ENCODE measurements around the gene ZNF81.
"Not testable (repeated sequence)": the region's sequence is repeated elsewhere in the genome, so short reads cannot be mapped to it uniquely, and the experiment has no call there.

Gene ZNF81

DNA sequence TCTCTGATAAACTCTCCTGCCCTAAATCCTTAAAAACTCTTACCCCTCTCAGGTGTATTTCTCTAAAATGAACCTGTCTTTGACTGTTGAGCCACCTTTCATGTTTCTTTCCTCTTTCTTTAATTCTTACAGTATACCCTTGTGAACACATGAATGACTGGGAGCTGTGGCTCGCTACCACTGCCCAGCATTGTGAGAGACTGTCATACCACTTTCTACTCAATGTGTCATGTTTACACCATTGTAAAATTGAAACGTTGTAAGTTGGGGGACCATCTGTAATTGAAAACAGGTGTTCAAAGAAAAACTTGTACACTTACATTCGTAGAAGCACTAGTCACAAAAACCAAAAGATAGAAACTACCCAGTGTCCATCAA, 100.2 kb downstream of the ZNF81 start:
- DNase-seq = no peak

DNA sequence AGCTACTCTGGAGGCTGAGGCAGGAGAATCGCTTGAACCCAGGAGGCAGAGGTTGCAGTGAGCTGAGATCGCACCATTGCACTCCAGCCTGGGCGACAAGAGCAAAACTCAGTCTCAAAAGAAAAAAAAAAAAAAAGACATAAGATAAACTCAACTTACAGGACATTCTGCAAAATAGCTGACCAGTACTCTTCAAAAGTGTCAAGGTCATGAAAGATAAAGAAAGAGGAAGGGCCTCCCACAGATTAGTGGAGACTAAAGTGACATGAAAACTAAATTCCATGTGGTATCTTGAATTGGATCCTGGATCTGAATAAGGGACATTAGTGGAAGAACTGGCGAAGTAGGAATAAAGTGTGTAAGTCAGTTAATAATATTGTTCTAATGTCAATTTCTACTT, 103.7 kb downstream of the ZNF81 start:
- DNase-seq = no peak

DNA sequence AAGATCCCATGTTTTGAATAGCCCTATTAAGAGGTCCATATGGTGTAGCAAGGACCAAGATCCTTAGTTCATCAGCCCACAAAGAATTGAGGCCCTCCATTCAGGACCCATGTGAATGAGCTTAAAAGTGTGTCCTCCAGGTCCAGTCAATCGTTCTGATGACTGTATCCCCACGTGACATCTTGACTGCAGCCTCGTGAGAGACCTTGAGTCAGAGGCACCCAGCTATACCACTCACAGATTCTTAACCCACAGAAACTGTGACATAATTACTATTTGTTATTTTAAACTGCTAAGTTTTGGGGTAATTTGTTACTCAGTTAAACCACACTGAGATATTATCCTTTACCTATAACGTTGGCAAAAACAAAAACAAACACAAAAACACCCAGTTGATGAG, 104.7 kb downstream of the ZNF81 start:
- no peak for DNase-seq

DNA sequence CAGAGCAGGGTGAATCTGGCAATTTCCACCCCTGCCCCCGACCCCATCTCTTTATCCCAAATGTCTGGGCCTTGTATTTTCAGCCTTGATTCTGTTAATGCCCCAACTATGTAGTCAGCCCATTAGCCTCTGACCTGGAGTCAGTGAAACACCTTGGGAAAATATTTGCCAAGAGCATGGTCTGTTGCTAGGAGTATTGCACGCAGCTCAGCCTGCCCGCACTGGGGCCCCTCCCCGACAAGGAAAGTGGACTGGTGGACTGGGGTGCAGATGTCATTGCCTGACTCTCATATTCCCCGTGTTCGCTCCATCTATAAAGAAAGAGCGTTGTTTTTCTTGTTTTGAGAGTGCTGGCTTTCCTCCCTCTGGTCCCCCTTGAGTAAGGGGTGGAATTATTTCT, 118.6 kb downstream of the ZNF81 start:
- DNase-seq = not testable (repeated sequence)

DNA sequence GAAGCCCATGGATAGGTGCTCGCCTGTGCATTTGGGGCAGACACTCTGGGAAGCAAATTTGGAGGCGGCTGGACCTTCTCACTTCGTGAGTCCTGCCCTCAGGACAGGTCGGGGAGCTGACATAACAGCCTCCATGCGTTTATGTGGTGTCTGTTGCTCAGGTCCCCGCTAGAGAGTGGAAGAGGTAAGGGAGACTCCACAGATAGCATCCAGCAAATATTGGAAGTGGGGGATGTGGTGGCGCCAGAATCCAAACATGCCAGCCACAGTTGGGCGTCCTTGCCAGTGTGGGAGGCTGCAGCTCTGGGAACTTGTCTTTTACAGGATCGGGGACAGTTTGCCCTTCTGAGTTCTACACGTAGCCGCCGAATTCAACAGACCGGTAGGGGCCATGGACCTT, 119.3 kb downstream of the ZNF81 start:
- no peak for DNase-seq

DNA sequence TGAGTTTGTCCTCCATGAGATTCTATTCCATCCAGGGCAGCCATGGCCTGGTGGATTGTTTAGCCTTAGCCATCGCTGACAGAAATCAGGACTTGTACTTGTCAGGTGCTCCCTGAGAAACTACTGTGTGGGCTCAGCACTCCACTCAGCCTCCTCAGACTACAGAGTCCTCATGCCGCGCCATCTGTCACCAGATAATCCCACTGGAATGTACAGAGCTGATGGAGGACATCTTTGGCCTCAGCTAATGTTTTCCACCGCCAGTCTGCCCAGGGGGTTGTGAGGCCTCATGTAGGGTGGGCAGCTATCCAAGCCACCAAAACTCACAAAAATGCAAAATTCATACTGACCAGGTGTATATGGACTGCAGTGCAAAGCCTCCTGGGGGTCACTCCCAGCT, 121.5 kb downstream of the ZNF81 start:
- DNase-seq = not testable (repeated sequence)

DNA sequence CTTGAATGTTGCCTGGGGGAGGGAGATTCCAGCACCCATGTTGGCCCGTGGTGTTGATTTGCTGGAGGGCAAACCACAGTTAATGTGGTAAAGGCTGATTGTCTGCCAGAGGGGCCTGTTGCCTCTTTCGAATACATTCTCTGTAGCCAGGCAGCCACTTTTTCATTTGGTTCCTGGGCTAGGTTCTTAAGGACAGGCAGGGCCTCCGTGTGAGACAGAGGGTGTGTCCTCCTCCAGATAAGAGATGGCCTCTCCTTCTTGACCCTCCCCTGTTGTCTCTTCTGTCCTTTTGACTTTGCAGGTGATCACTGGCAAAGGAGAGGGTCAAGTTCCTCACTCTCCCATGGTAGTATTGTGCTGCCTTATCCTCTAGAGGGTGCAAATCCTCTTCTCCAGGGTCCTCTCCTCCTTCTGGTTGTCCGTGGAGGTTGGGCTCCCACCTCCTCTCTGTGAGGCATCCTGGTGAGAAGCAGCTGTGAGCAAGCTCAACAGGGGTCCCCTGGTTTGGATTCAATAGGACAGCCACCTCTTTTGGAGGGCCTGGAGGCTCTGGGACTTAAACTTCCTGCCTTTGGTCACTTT, 122.2 kb downstream of the ZNF81 start:
- no peak for DNase-seq

DNA sequence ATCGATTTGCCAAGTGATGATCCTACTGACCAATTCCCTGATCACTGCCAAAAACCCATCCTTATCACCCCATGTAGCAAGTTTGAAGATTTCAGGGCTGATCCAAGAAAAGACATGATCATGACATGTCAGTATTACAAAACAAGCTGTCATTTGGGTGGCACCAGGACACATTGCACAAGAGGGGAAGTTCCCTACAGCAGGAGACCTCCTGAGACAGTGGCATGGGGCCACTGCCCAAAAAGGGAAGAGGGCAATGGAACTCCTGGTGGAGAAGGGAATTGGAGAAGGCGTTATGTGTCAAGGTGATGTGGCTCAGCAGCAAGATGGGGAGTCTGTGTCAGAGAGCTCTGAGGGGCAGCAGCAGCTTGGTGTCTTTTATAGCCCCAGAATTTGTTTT, 123.7 kb downstream of the ZNF81 start:
- no peak for DNase-seq

DNA sequence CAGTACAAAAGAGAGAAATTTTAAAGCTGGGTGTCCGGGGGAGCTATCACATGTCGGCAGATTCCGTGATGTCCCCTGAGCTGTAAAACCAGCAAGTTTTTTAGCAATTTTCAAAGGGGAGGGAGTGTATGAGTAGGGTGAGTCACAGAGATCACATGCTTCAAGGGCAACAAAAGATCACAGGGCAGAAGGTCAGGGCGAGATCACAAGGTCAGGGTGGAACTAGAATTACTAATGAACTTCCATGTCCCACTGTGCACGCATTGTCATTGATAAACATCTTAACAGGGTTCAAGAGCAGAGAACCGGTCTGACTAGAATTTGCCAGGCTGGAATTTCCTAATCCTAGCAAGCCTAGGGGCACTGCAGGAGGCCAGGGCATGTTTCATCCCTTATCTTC, 125.1 kb downstream of the ZNF81 start:
- DNase-seq = not testable (repeated sequence)

DNA sequence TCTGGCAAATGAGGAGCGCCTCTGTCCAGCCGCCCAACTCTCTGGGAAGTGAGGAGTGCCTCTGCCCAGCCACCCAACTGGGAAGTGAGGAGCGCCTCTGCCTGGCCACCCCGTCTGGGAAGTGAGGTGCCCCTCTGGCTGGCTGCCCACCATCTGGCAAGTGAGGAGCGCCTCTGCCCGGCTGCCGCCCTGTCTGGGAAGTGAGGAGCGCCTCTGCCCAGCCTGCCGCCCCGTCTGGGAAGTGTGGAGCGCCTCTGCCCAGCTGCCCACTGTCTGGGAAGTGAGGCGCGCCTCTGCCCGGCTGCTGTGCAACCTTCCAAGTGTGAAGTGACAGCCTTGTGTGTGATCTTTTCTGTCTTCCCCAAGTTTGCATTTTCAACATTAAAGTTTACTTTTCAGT, 128.8 kb downstream of the ZNF81 start:
- not testable (repeated sequence) for DNase-seq

Data from T1000 (cell line).